ENCODE results near the gene RFX7. TPM values are rescaled to one million over a fixed set of nuclear protein-coding genes. Genes with fewer than 3 reads are reported as not detected.
"Not testable (repeated sequence)": the region's sequence is repeated elsewhere in the genome, so short reads cannot be mapped to it uniquely, and the experiment has no call there.

RFX7 gene
- polyA plus RNA-seq, result 3.4 TPM

- peaks cover 25 to 35% (median 31%) of the 10 kb centered on the region in 3 donors for H3K4me1 Mint-ChIP-seq
- H3K27ac Mint-ChIP-seq, result peak within 1 kb of the TSS; percentile 78 to 95 (median 85)
- peaks cover 2% of the 10 kb centered on the region for H3K36me3 Mint-ChIP-seq
- H3K27me3 Mint-ChIP-seq, result no peaks in the 10 kb centered on the region
- no peaks in the 10 kb centered on the region for H3K9me3 Mint-ChIP-seq
- H3K4me3 Mint-ChIP-seq, result peak within 1 kb of the TSS; percentile 91 to 96 (median 93)
Observed at GRCh38 chr15:56243163-56244037, at the start of gene RFX7. RFX7 (minus strand) TSS chr15:56243879; CDS start chr15:56243285, 594 bp downstream.

- Mint-ChIP-seq H3K27me3 (no peaks in the 10 kb centered on the region), H3K27ac (no peak overlapping the region), H3K9me3 (peaks cover 3 to 13% (median 8%) of the 10 kb centered on the region in 3 donors), H3K4me3 (no peak overlapping the region), H3K36me3 (peaks cover 2% of the 10 kb centered on the region), H3K4me1 (peaks cover 0 to 2% (median 2%) of the 10 kb centered on the region in 3 donors)
Observed at GRCh38 chr15:56292546-56293316, 49.1 kb upstream of the RFX7 start.

- Mint-ChIP-seq H3K36me3 (peaks cover 2% of the 10 kb centered on the region), H3K4me1 (peaks cover 0 to 2% (median 2%) of the 10 kb centered on the region in 3 donors), H3K4me3 (no peak overlapping the region), H3K27me3 (no peaks in the 10 kb centered on the region), H3K9me3 (peaks cover 5 to 17% (median 8%) of the 10 kb centered on the region in 3 donors), H3K27ac (no peak overlapping the region)
Observed at GRCh38 chr15:56291741-56292140, 48.1 kb upstream of the RFX7 start.

- peaks cover 2% of the 10 kb centered on the region for H3K36me3 Mint-ChIP-seq
- peaks cover 2% of the 10 kb centered on the region for H3K27me3 Mint-ChIP-seq
- H3K27ac Mint-ChIP-seq, result no peak overlapping the region
- no peak overlapping the region for H3K4me3 Mint-ChIP-seq
- no peaks in the 10 kb centered on the region for H3K4me1 Mint-ChIP-seq
- peaks cover 8 to 17% (median 8%) of the 10 kb centered on the region in 3 donors for H3K9me3 Mint-ChIP-seq
Observed at GRCh38 chr15:56286213-56286612, 42.5 kb upstream of the RFX7 start.

- H3K4me3 Mint-ChIP-seq, result no peak overlapping the region
- peaks cover 4% of the 10 kb centered on the region for H3K36me3 Mint-ChIP-seq
- peaks cover 2% of the 10 kb centered on the region for H3K27me3 Mint-ChIP-seq
- H3K4me1 Mint-ChIP-seq, result no peaks in the 10 kb centered on the region
- H3K9me3 Mint-ChIP-seq, result peaks cover 7 to 11% (median 11%) of the 10 kb centered on the region in 3 donors
- no peak overlapping the region for H3K27ac Mint-ChIP-seq
Observed at GRCh38 chr15:56281145-56281544, 37.5 kb upstream of the RFX7 start.

GRCh38 chr15:56273724-56274123, 30.0 kb upstream of the RFX7 start:
- Mint-ChIP-seq H3K36me3 (peaks cover 15% of the 10 kb centered on the region), H3K9me3 (peaks cover 9 to 22% (median 20%) of the 10 kb centered on the region in 3 donors), H3K4me1 (no peaks in the 10 kb centered on the region)

GRCh38 chr15:56272454-56272853, 28.8 kb upstream of the RFX7 start:
- Mint-ChIP-seq H3K36me3 (peaks cover 11% of the 10 kb centered on the region), H3K27ac (no peak overlapping the region), H3K4me1 (no peaks in the 10 kb centered on the region), H3K4me3 (no peak overlapping the region), H3K27me3 (peaks cover 3% of the 10 kb centered on the region), H3K9me3 (peaks cover 4 to 23% (median 9%) of the 10 kb centered on the region in 3 donors)

More at GRCh38 chr15:56273724-56274123, 30.0 kb upstream of the RFX7 start:
- Mint-ChIP-seq H3K27ac (no peak overlapping the region), H3K4me3 (no peak overlapping the region), H3K27me3 (peaks cover 3% of the 10 kb centered on the region)

- not testable (repeated sequence) for H3K4me3 Mint-ChIP-seq, H3K27me3 Mint-ChIP-seq, H3K27ac Mint-ChIP-seq, H3K4me1 Mint-ChIP-seq, H3K36me3 Mint-ChIP-seq
- H3K9me3 Mint-ChIP-seq, result peaks cover 0 to 18% (median 1%) of the 10 kb centered on the region in 3 donors
Observed at GRCh38 chr15:56266465-56266864, 22.8 kb upstream of the RFX7 start.

GRCh38 chr15:56261854-56262509, 18.3 kb upstream of the RFX7 start:
- Mint-ChIP-seq H3K36me3 (peaks cover 1% of the 10 kb centered on the region), H3K4me3 (no peak overlapping the region), H3K27me3 (no peaks in the 10 kb centered on the region), H3K27ac (no peak overlapping the region), H3K4me1 (peaks cover 0 to 7% (median 4%) of the 10 kb centered on the region in 3 donors), H3K9me3 (peaks cover 3 to 6% (median 5%) of the 10 kb centered on the region in 3 donors)

GRCh38 chr15:56257306-56257705, 13.6 kb upstream of the RFX7 start:
- H3K4me3 Mint-ChIP-seq, H3K27ac Mint-ChIP-seq, H3K36me3 Mint-ChIP-seq, H3K4me1 Mint-ChIP-seq, H3K27me3 Mint-ChIP-seq, H3K9me3 Mint-ChIP-seq: not testable (repeated sequence)

- no peak overlapping the region for H3K27ac Mint-ChIP-seq
- peaks cover 0 to 4% (median 4%) of the 10 kb centered on the region in 3 donors for H3K4me1 Mint-ChIP-seq
- no peaks in the 10 kb centered on the region for H3K27me3 Mint-ChIP-seq
- peaks cover 2 to 6% (median 3%) of the 10 kb centered on the region in 3 donors for H3K9me3 Mint-ChIP-seq
- peaks cover 1% of the 10 kb centered on the region for H3K36me3 Mint-ChIP-seq
- no peak overlapping the region for H3K4me3 Mint-ChIP-seq
Observed at GRCh38 chr15:56254265-56254664, 10.6 kb upstream of the RFX7 start.

- Mint-ChIP-seq H3K9me3 (no peaks in the 10 kb centered on the region), H3K4me3 (no peak overlapping the region), H3K27me3 (no peaks in the 10 kb centered on the region), H3K4me1 (peaks cover 0 to 2% (median 2%) of the 10 kb centered on the region in 3 donors), H3K27ac (no peak overlapping the region), H3K36me3 (peaks cover under 1% of the 10 kb centered on the region)
Observed at GRCh38 chr15:56252386-56252785, 8.7 kb upstream of the RFX7 start.

- Mint-ChIP-seq H3K9me3 (no peaks in the 10 kb centered on the region), H3K4me3 (no peak overlapping the region), H3K36me3 (no peaks in the 10 kb centered on the region), H3K4me1 (no peaks in the 10 kb centered on the region), H3K27ac (peak overlapping the region in 1 of 3 donors; percentile 57), H3K27me3 (no peaks in the 10 kb centered on the region)
Observed at GRCh38 chr15:56251315-56252095, 7.8 kb upstream of the RFX7 start.

GRCh38 chr15:56250626-56251025, 6.9 kb upstream of the RFX7 start:
- H3K27ac Mint-ChIP-seq, result no peak overlapping the region
- no peaks in the 10 kb centered on the region for H3K27me3 Mint-ChIP-seq
- H3K36me3 Mint-ChIP-seq, result no peaks in the 10 kb centered on the region
- H3K4me1 Mint-ChIP-seq, result peaks cover 5 to 7% (median 7%) of the 10 kb centered on the region in 3 donors
- H3K9me3 Mint-ChIP-seq, result no peaks in the 10 kb centered on the region
- H3K4me3 Mint-ChIP-seq, result no peak overlapping the region

Measured in IgD-negative memory B cell (primary cell).